B cell (primary cell): ENCODE results near the gene DTL. TPM values are rescaled to one million over a fixed set of nuclear protein-coding genes. Genes with fewer than 3 reads are reported as not detected.

Experiments
- ATAC-seq: fragments of 200-7000 bp; cut with Tn5 transposase; one replicate; pipeline ENCODE4 v1.10.0; 2021; ENCODE audit warnings: low read depth, mild to moderate bottlenecking, moderate number of reproducible peaks, moderate library complexity
- CTCF ChIA-PET: fragments of 350-600 bp; sonication (Branson Sonifier 250); formaldehyde crosslinking; loops from one replicate; lab custom pipeline; 2021; ENCODE audit warnings: antibody characterized with exemption, inconsistent platforms; lab: Charles Lee
- POLR2A ChIA-PET: fragments of 350-600 bp; sonication (Branson Sonifier 250); formaldehyde crosslinking; loops from one replicate; lab custom pipeline; 2021; ENCODE audit warnings: antibody characterized with exemption; lab: Charles Lee
- DNase-seq: peaks from one replicate; pipeline ENCODE4 v3.0.0; 2013
- H2AFZ ChIP-seq: 2 replicates; pipeline ENCODE4 v1.6.1; 2012; ENCODE audit warnings: mild to moderate bottlenecking, low read depth, low read length; ENCODE audit not compliant: insufficient read depth, poor library complexity, severe bottlenecking
- H3K27ac ChIP-seq, 2 donors: 1 replicate in 1 of 2; 2 replicates in 1 of 2; pipeline ENCODE4 v1.5.1; 2012 to 2013; ENCODE audit warnings: low read length in 2 of 2, mild to moderate bottlenecking in 2 of 2, moderate library complexity in 1 of 2
- H3K27me3 ChIP-seq, 4 experiments: fragments of 200-600 bp in 1 of 4; sonication (generic) in 1 of 4; replicated peaks in 1 of 4; 1 replicate in 2 of 4; 2 replicates in 2 of 4; pipeline versions ENCODE4 v1.6.1 to v1.7.0; 2013 to 2016; ENCODE audit warnings: low read length in 3 of 4, mild to moderate bottlenecking in 2 of 4, mixed read lengths in 1 of 4, moderate library complexity in 1 of 4; ENCODE audit not compliant: insufficient read depth in 4 of 4, control insufficient read depth in 3 of 4; ENCODE audit errors: control extremely low read depth in 1 of 4
- H3K36me3 ChIP-seq, 2 experiments: replicated peaks in 1 of 2; 1 replicate in 1 of 2; 2 replicates in 1 of 2; pipeline versions ENCODE4 v1.6.1 to v1.7.1; 2013; ENCODE audit warnings: low read length in 1 of 2; ENCODE audit not compliant: insufficient read depth in 2 of 2, control insufficient read depth in 1 of 2; ENCODE audit errors: control extremely low read depth in 1 of 2, extremely low read depth in 1 of 2
- H3K4me1 ChIP-seq, 2 donors: fragments of 200-600 bp in 1 of 2; sonication (generic) in 1 of 2; 1 replicate in 1 of 2; 2 replicates in 1 of 2; pipeline versions ENCODE4 v1.5.1 to v1.6.1; 2013 to 2017; ENCODE audit warnings: low read length in 2 of 2; ENCODE audit not compliant: control insufficient read depth in 2 of 2, insufficient read depth in 2 of 2
- H3K4me2 ChIP-seq: replicated peaks from 2 replicates; pipeline ENCODE3; 2012; ENCODE audit warnings: mild to moderate bottlenecking, low read depth, low read length; ENCODE audit not compliant: poor library complexity, severe bottlenecking
- H3K4me3 ChIP-seq, 5 experiments: fragments of 200-600 bp in 1 of 5; sonication (generic) in 1 of 5; 1 replicate in 3 of 5; 2 replicates in 2 of 5; pipeline versions ENCODE4 v1.5.1 to v1.7.0; 2011 to 2016; ENCODE audit warnings: low read length in 4 of 5, mild to moderate bottlenecking in 4 of 5, low read depth in 2 of 5, control low read depth in 1 of 5, moderate library complexity in 1 of 5; ENCODE audit not compliant: insufficient read depth in 1 of 5; ENCODE audit errors: control extremely low read depth in 1 of 5, extremely low read depth in 1 of 5
- H3K79me2 ChIP-seq: fragments of 200-600 bp; sonication (generic); one replicate; pipeline ENCODE4 v1.6.0; 2016; ENCODE audit warnings: low read length; ENCODE audit not compliant: control insufficient read depth, insufficient read depth
- H3K9ac ChIP-seq: fragments of 200-600 bp; sonication (generic); 2 replicates; pipeline ENCODE4 v1.6.1; 2017; ENCODE audit warnings: mild to moderate bottlenecking, low read length, moderate library complexity
- H3K9me3 ChIP-seq, 3 donors: one replicate each; pipeline versions ENCODE4 v1.6.1 to v1.7.1; 2013; ENCODE audit warnings: low read length in 2 of 3; ENCODE audit not compliant: control insufficient read depth in 2 of 3, insufficient read depth in 1 of 3; ENCODE audit errors: control extremely low read depth in 1 of 3
- H4K20me1 ChIP-seq: 2 replicates; pipeline ENCODE4 v1.6.0; 2012; ENCODE audit warnings: mild to moderate bottlenecking, low read length; ENCODE audit not compliant: insufficient read depth, control insufficient read depth, poor library complexity, severe bottlenecking
- H3K27ac Mint-ChIP-seq: one replicate; pipeline ENCODE4 v1.8.0; 2021; ENCODE audit warnings: mixed read lengths
- H3K27me3 Mint-ChIP-seq: one replicate; pipeline ENCODE4 v1.8.0; 2021; ENCODE audit warnings: mixed read lengths
- H3K4me1 Mint-ChIP-seq: one replicate; pipeline ENCODE4 v1.8.0; 2021; ENCODE audit warnings: mixed read lengths
- H3K4me3 Mint-ChIP-seq: one replicate; pipeline ENCODE4 v1.8.0; 2021; ENCODE audit warnings: mixed read lengths
- H3K9me3 Mint-ChIP-seq: one replicate; pipeline ENCODE4 v1.8.0; 2022; ENCODE audit warnings: mixed read lengths; ENCODE audit not compliant: insufficient read depth
- EZH2 ChIP-seq: IDR thresholded peaks from 2 replicates; pipeline ENCODE4 v1.6.1; 2012; ENCODE audit warnings: borderline replicate concordance, low read depth, mild to moderate bottlenecking, moderate library complexity, low read length; ENCODE audit not compliant: insufficient read depth, poor library complexity, severe bottlenecking
- WGBS: methylation state at CpG from one replicate; pipeline ENCODE4 v1.1.5; 2013; ENCODE audit warnings: missing lambda C conversion rate; ENCODE audit not compliant: insufficient coverage; 5-methylcytosine and 5-hydroxymethylcytosine counted together
- intact Hi-C: fragments of 100-400 bp; cut with micrococcal nuclease; formaldehyde crosslinking; loops from one replicate; pipeline ENCODE4 v1.10.0; 2022
- polyA plus RNA-seq: library from polyadenylated mRNA; depleted of rRNA; stranded (reverse); fragments of >200 nt; gene quantifications from 2 replicates; pipeline ENCODE4 v1.2.3, GENCODE V29; 2012
- total RNA-seq, 2 donors: library from RNA; stranded (reverse); fragments of 120-200 nt in 1 of 2; gene quantifications; 1 replicate in 1 of 2; 2 replicates in 1 of 2; pipeline versions ENCODE4 v1.2.3 to v1.2.4, GENCODE V29; 2013 to 2022
- TF ChIP-seq, protein P1 (sequence below): fragments of 200-600 bp; IDR thresholded peaks from one replicate; pipeline ENCODE4 v1.8.0; 2022; ENCODE audit warnings: antibody characterized with exemption, mild to moderate bottlenecking

DTL gene
- total and polyA plus RNA-seq, 2 donors (not counting 1 experiment from before 2014, with no cell fraction given), result 0.37 to 0.39 TPM

DNA sequence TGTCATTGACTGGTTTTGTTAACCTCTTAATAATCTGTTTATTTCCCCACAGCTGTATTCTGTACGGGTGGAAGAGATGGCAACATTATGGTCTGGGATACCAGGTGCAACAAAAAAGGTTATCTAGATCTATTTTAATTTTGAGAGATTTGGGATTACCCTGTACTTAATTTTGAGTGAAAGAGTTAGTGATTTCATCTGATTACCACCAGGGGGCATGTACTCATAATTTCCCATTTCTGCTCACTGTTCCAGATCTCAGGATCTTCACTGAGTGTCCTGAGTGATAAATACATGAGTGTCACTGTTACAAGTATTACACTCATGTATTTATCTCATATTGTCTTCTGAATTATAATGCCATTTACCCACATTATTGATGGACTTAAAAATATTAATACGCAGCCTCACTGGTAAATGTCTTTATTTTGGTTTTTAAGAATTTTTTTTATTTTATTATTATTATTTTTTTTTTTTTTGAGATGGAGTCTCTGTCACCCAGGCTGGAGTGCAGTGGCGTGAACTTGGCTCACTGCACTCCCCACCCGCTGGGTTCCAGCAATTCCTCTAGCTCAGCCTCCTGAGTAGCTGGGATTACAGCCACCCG lies 27.4 kb downstream of the DTL start:
- H3K4me2 ChIP-seq, result no peak overlapping the region
- H3K9me3 ChIP-seq, result peaks cover 0 to 1% (median 0%) of the 10 kb centered on the region in 3 donors
- H3K36me3 ChIP-seq, result peaks cover 0 to 2% of the 10 kb centered on the region in 2 experiments
- H2AFZ ChIP-seq, result no peak overlapping the region
- H3K27ac Mint-ChIP-seq, result no peak overlapping the region
- ATAC-seq (no peak), DNase-seq (peak; percentile 56)
- no peak overlapping the region for H3K4me3 ChIP-seq
- TF ChIP-seq, protein P1, sequence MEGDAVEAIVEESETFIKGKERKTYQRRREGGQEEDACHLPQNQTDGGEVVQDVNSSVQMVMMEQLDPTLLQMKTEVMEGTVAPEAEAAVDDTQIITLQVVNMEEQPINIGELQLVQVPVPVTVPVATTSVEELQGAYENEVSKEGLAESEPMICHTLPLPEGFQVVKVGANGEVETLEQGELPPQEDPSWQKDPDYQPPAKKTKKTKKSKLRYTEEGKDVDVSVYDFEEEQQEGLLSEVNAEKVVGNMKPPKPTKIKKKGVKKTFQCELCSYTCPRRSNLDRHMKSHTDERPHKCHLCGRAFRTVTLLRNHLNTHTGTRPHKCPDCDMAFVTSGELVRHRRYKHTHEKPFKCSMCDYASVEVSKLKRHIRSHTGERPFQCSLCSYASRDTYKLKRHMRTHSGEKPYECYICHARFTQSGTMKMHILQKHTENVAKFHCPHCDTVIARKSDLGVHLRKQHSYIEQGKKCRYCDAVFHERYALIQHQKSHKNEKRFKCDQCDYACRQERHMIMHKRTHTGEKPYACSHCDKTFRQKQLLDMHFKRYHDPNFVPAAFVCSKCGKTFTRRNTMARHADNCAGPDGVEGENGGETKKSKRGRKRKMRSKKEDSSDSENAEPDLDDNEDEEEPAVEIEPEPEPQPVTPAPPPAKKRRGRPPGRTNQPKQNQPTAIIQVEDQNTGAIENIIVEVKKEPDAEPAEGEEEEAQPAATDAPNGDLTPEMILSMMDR, result peak; percentile 95
- no peak for TF ChIP-seq EZH2
- H3K9me3 Mint-ChIP-seq, result no peaks in the 10 kb centered on the region
- ChIA-PET CTCF (interaction anchor here (0.7 to 9.3 kb wide), 33 partner anchors 9 to 414 kb away, joined by 3 to 185 read pairs (median 4); partner anchors contain the start of genes DTL and INTS7), POLR2A (interaction anchor here (0.7 kb wide), 2 partner anchors 233 to 393 kb away, joined by 5 to 9 read pairs; no protein-coding TSS in a partner anchor)
- H4K20me1 ChIP-seq, result no peaks in the 10 kb centered on the region
- no peaks in the 10 kb centered on the region for H3K4me1 Mint-ChIP-seq
- intact Hi-C loops, result loop anchor here (1.0 to 2.0 kb wide), 4 partner anchors 228 to 393 kb away; no protein-coding TSS in a partner anchor
- H3K27ac ChIP-seq, result no peak overlapping the region
- no peak overlapping the region for H3K9ac ChIP-seq
- H3K4me3 Mint-ChIP-seq, result no peak overlapping the region
- H3K79me2 ChIP-seq, result no peaks in the 10 kb centered on the region
- H3K27me3 Mint-ChIP-seq, result no peaks in the 10 kb centered on the region
- no peaks in the 10 kb centered on the region for H3K27me3 ChIP-seq
- H3K4me1 ChIP-seq, result no peaks in the 10 kb centered on the region
- WGBS, result 94% methylated on average over 2 of the region's 5 CpGs

DNA sequence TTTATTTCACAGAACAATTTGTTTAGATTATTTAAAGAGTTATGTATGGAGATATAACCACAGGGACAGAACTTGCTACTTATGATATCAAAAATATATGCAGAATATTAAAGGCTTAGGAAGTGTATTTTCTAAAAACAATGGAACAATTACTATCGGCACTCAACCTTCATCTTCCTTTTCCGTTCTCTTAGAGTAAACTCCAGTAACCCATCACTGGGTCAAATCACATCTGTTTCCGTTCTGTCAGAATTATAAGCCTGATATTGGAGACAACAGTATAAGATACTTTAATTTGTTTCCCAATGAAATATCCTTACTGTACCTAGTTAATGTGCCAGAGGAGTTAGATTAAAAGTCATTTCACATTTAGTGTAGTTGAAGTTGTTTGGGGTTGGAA lies 32.2 kb downstream of the DTL start:
- H4K20me1 ChIP-seq, result no peaks in the 10 kb centered on the region
- no peak overlapping the region for H2AFZ ChIP-seq
- H3K27me3 ChIP-seq, result no peaks in the 10 kb centered on the region
- H3K9ac ChIP-seq, result no peak overlapping the region
- Mint-ChIP-seq H3K27ac (no peak overlapping the region), H3K9me3 (no peaks in the 10 kb centered on the region), H3K4me3 (no peak overlapping the region), H3K4me1 (no peaks in the 10 kb centered on the region), H3K27me3 (no peaks in the 10 kb centered on the region)
- POLR2A ChIA-PET, result no interaction called here
- no CpG with 5 or more reads among the region's 3 CpGs for WGBS
- no peak for DNase-seq
- CTCF ChIA-PET, result interaction anchor here (9.3 kb wide), 1 partner anchor 388 kb away, joined by 185 read pairs; no protein-coding TSS in a partner anchor
- TF ChIP-seq EZH2, result no peak
- TF ChIP-seq, protein P1, result no peak
- peaks cover 0 to 2% of the 10 kb centered on the region in 2 experiments for H3K36me3 ChIP-seq
- no peak overlapping the region for H3K4me2 ChIP-seq
- no peak overlapping the region for H3K27ac ChIP-seq
- no peak overlapping the region for H3K4me3 ChIP-seq
- no peaks in the 10 kb centered on the region for H3K79me2 ChIP-seq
- H3K4me1 ChIP-seq, result no peaks in the 10 kb centered on the region
- no peak for ATAC-seq
- intact Hi-C loops, result no loop called here
- no peaks in the 10 kb centered on the region for H3K9me3 ChIP-seq
